ENCODE data around the gene PARD3B.

DNA sequence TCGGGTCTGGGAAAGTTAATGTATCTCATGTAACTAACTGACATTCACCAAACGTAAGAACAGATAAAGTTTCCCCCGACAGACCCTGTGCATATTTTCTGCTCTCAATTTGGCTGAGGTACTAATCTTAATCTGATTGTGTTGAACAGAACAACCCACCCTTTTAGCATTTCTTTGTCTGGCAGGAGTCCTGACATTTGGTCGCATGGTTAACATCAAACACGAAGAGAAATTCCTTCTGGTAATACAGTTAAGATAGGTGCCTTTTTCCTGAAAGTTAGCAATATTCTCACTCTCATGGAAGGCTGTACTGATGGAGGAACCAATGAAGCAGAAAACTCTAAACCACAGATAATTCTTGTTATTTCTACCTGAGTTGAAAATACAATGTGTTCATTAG, 520.8 kb downstream of the PARD3B start:
- TF ChIP-seq, protein P1, sequence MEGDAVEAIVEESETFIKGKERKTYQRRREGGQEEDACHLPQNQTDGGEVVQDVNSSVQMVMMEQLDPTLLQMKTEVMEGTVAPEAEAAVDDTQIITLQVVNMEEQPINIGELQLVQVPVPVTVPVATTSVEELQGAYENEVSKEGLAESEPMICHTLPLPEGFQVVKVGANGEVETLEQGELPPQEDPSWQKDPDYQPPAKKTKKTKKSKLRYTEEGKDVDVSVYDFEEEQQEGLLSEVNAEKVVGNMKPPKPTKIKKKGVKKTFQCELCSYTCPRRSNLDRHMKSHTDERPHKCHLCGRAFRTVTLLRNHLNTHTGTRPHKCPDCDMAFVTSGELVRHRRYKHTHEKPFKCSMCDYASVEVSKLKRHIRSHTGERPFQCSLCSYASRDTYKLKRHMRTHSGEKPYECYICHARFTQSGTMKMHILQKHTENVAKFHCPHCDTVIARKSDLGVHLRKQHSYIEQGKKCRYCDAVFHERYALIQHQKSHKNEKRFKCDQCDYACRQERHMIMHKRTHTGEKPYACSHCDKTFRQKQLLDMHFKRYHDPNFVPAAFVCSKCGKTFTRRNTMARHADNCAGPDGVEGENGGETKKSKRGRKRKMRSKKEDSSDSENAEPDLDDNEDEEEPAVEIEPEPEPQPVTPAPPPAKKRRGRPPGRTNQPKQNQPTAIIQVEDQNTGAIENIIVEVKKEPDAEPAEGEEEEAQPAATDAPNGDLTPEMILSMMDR (IDR thresholded peaks at IDR 0.05) = no peak
- no peak for TF ChIP-seq POLR2A (IDR thresholded peaks at IDR 0.05)

Measured in prostate gland (tissue), 2 donors.